H1 (cell line): ENCODE results near the gene TUBA3D. TPM values are rescaled to one million over a fixed set of nuclear protein-coding genes. Genes with fewer than 3 reads are reported as not detected.
"Not testable (repeated sequence)": the region's sequence is repeated elsewhere in the genome, so short reads cannot be mapped to it uniquely, and the experiment has no call there.

ENCODE experiments used
- CTCF ChIA-PET: fragments of 300-600 bp; sonication (Branson Sonifier 250); formaldehyde crosslinking; loops from one replicate; lab custom pipeline; 2021; ENCODE audit not compliant: partially characterized antibody; lab: Charles Lee
- POLR2A ChIA-PET: fragments of 300-600 bp; sonication (Branson Sonifier 250); formaldehyde crosslinking; loops from one replicate; lab custom pipeline; 2021; ENCODE audit warnings: inconsistent platforms; ENCODE audit not compliant: partially characterized antibody; lab: Charles Lee
- DNase-seq, 2 experiments: peaks; one replicate each; pipeline versions ENCODE4 v3.0.0 to v3.0.0-alpha.2; 2010 to 2022; ENCODE audit warnings: low spot score in 2 of 2, low read depth in 1 of 2, mixed read lengths in 1 of 2
- FAIRE-seq: peaks from 2 replicates; lab custom pipeline; 2011; peaks lifted over from hg19 to GRCh38; lab: Jason Lieb, UNC
- H2AFZ ChIP-seq: 2 replicates; pipeline ENCODE4 v1.8.1; 2012; ENCODE audit warnings: low read length, inconsistent platforms
- H2AK5ac ChIP-seq: 2 replicates; pipeline ENCODE4 v1.6.1; 2013; ENCODE audit warnings: low read depth, low read length
- H2BK120ac ChIP-seq: replicated peaks from 2 replicates; pipeline ENCODE3; 2013; ENCODE audit warnings: low read depth, low read length, inconsistent platforms
- H2BK12ac ChIP-seq: 2 replicates; pipeline ENCODE4 v1.6.1; 2013; ENCODE audit warnings: low read depth, low read length
- H2BK15ac ChIP-seq: 2 replicates; pipeline ENCODE4 v1.6.1; 2013; ENCODE audit warnings: low read length
- H2BK20ac ChIP-seq: 2 replicates; pipeline ENCODE4 v1.6.1; 2013; ENCODE audit warnings: low read length
- H2BK5ac ChIP-seq: 2 replicates; pipeline ENCODE4 v1.6.1; 2013; ENCODE audit warnings: low read depth, low read length
- H3K14ac ChIP-seq: 2 replicates; pipeline ENCODE4 v1.6.1; 2013; ENCODE audit warnings: inconsistent platforms; ENCODE audit not compliant: insufficient read length
- H3K18ac ChIP-seq: 2 replicates; pipeline ENCODE4 v1.6.1; 2013; ENCODE audit warnings: low read length; ENCODE audit errors: extremely low read depth
- H3K23ac ChIP-seq: 2 replicates; pipeline ENCODE4 v1.6.1; 2013; ENCODE audit warnings: inconsistent platforms; ENCODE audit not compliant: insufficient read length
- H3K23me2 ChIP-seq: 2 replicates; pipeline ENCODE4 v1.6.1; 2013; ENCODE audit warnings: low read depth, low read length
- H3K27ac ChIP-seq: 2 replicates; pipeline ENCODE4 v1.6.1; 2011; ENCODE audit warnings: low read depth, low read length, inconsistent platforms
- H3K27me3 ChIP-seq, 4 experiments: replicated peaks in 1 of 4; 1 replicate in 1 of 4; 2 replicates in 3 of 4; pipeline versions ENCODE4 v1.6.1 to v1.8.1; 2011 to 2013; ENCODE audit warnings: low read length in 3 of 4, mild to moderate bottlenecking in 3 of 4, inconsistent platforms in 2 of 4, mixed read lengths in 2 of 4, moderate library complexity in 1 of 4; ENCODE audit not compliant: control insufficient read depth in 3 of 4, insufficient read depth in 3 of 4; ENCODE audit errors: extremely low read depth in 1 of 4
- H3K36me3 ChIP-seq, 4 experiments: 2 replicates each; pipeline versions ENCODE4 v1.6.1 to v1.8.1; 2011 to 2013; ENCODE audit warnings: mild to moderate bottlenecking in 4 of 4, low read length in 3 of 4, moderate library complexity in 2 of 4, control low read depth in 1 of 4, inconsistent platforms in 1 of 4; ENCODE audit not compliant: insufficient read depth in 4 of 4, control insufficient read depth in 2 of 4
- H3K4ac ChIP-seq: replicated peaks from 2 replicates; pipeline ENCODE3; 2013; ENCODE audit warnings: low read length, low read depth, mixed read lengths, inconsistent platforms; ENCODE audit not compliant: insufficient read length
- H3K4me1 ChIP-seq, 4 experiments: replicated peaks in 1 of 4; 1 replicate in 1 of 4; 2 replicates in 3 of 4; pipeline versions ENCODE4 v1.6.1 to v1.8.1; 2011 to 2013; ENCODE audit warnings: low read length in 3 of 4, inconsistent platforms in 2 of 4, mixed read lengths in 1 of 4; ENCODE audit not compliant: insufficient read depth in 4 of 4, control insufficient read depth in 3 of 4
- H3K4me2 ChIP-seq, 2 experiments: 2 replicates each; pipeline versions ENCODE4 v1.6.1 to v1.8.1; 2011 to 2013; ENCODE audit warnings: low read depth in 2 of 2, low read length in 2 of 2, control low read depth in 1 of 2, inconsistent platforms in 1 of 2, mild to moderate bottlenecking in 1 of 2; ENCODE audit not compliant: insufficient read depth in 1 of 2
- H3K4me3 ChIP-seq, 4 experiments: fragments of 200-600, 300-600 bp in 1 of 4; sonication (generic), shearing (Covaris generic), sonication (Bioruptor Twin) in 1 of 4; 2 replicates each; pipeline versions ENCODE4 v1.5.1 to v1.8.1; 2011 to 2016; ENCODE audit warnings: low read length in 4 of 4, low read depth in 3 of 4, control low read depth in 2 of 4, inconsistent platforms in 2 of 4, mild to moderate bottlenecking in 2 of 4, mixed read lengths in 1 of 4, moderate library complexity in 1 of 4; ENCODE audit not compliant: insufficient read depth in 2 of 4; ENCODE audit errors: extremely low read depth in 1 of 4
- H3K56ac ChIP-seq: replicated peaks from 2 replicates; pipeline ENCODE3; 2013; ENCODE audit warnings: low read depth, mild to moderate bottlenecking, mixed read lengths, low read length, inconsistent platforms; ENCODE audit not compliant: insufficient read length
- H3K79me1 ChIP-seq: 2 replicates; pipeline ENCODE4 v1.6.1; 2013; ENCODE audit warnings: low read depth, low read length, control low read depth
- H3K79me2 ChIP-seq, 2 experiments: 2 replicates each; pipeline versions ENCODE4 v1.6.1 to v1.8.1; 2012 to 2013; ENCODE audit warnings: low read length in 2 of 2, mild to moderate bottlenecking in 2 of 2, inconsistent platforms in 1 of 2; ENCODE audit not compliant: insufficient read depth in 2 of 2, control insufficient read depth in 1 of 2
- H3K9ac ChIP-seq, 4 experiments: replicated peaks in 1 of 4; 1 replicate in 1 of 4; 2 replicates in 3 of 4; pipeline versions ENCODE4 v1.6.1 to v1.8.1; 2011 to 2013; ENCODE audit warnings: low read depth in 3 of 4, low read length in 3 of 4, control low read depth in 2 of 4, mild to moderate bottlenecking in 2 of 4, moderate library complexity in 2 of 4, inconsistent platforms in 1 of 4; ENCODE audit errors: extremely low read depth in 1 of 4
- H3K9me3 ChIP-seq, 2 experiments: 2 replicates each; pipeline versions ENCODE4 v1.6.1 to v1.8.1; 2012 to 2013; ENCODE audit warnings: mild to moderate bottlenecking in 2 of 2, moderate library complexity in 2 of 2, control low read depth in 1 of 2, inconsistent platforms in 1 of 2, low read depth in 1 of 2, low read length in 1 of 2, mixed read lengths in 1 of 2; ENCODE audit not compliant: insufficient read depth in 2 of 2
- H4K20me1 ChIP-seq, 2 experiments: replicated peaks in 1 of 2; 2 replicates each; pipeline versions ENCODE3 to v1.8.1; 2011 to 2013; ENCODE audit warnings: inconsistent platforms in 2 of 2, low read length in 2 of 2, mild to moderate bottlenecking in 1 of 2; ENCODE audit not compliant: insufficient read depth in 2 of 2, control insufficient read depth in 1 of 2
- H4K5ac ChIP-seq: 2 replicates; pipeline ENCODE4 v1.6.1; 2013; ENCODE audit warnings: low read length, low read depth, mixed read lengths, inconsistent platforms; ENCODE audit not compliant: insufficient read length
- H4K8ac ChIP-seq: 2 replicates; pipeline ENCODE4 v1.8.0; 2013; ENCODE audit warnings: mild to moderate bottlenecking, moderate library complexity, low read length, inconsistent platforms; ENCODE audit not compliant: insufficient read depth; ENCODE audit errors: extremely low read depth
- H4K91ac ChIP-seq: replicated peaks from 2 replicates; pipeline ENCODE3; 2013; ENCODE audit warnings: low read length, mixed read lengths, inconsistent platforms; ENCODE audit not compliant: insufficient read length
- WGBS, 2 experiments: shearing (Covaris generic) in 1 of 2; methylation state at CpG; one replicate each; pipeline versions ENCODE4 v1.1.6 to v1.1.7; 2013 to 2015; ENCODE audit warnings: low lambda C conversion rate in 2 of 2, mixed read lengths in 2 of 2, inconsistent platforms in 1 of 2, low coverage in 1 of 2, missing lambda C conversion rate in 1 of 2; ENCODE audit not compliant: insufficient replicate concordance in 2 of 2, insufficient coverage in 1 of 2, insufficient read length in 1 of 2; ENCODE audit errors: extremely low coverage in 1 of 2, missing lambda C conversion rate in 1 of 2; 5-methylcytosine and 5-hydroxymethylcytosine counted together
- polyA plus RNA-seq, 7 experiments: library from polyadenylated mRNA; depleted of rRNA in 3 of 7; stranded (reverse) in 5 of 7; unstranded in 2 of 7; fragments of >200 nt in 5 of 7; fragments of 200-250 nt in 2 of 7; gene quantifications; 1 replicate in 5 of 7; 2 replicates in 1 of 7; 4 replicates in 1 of 7; pipeline versions ENCODE4 v1.2.1 to v1.2.3, GENCODE V29; 2011 to 2013; ENCODE audit warnings: missing spikeins in 2 of 7, mixed read lengths in 2 of 7
- total RNA-seq: library from RNA; stranded (reverse); fragmentation: NEBNext Ultra II Directional; extraction: Animal tissue kit (Norgen Biotek cat#: 25700); gene quantifications from 2 replicates; pipeline ENCODE4 v1.2.1, GENCODE V29; 2021

Gene TUBA3D
- total and polyA plus RNA-seq, 2 of the 8 experiments (the other 6 are each of a cell fraction or from before 2014, with no cell fraction given): 0.15 TPM; not detected in 1

GRCh38 chr2:131511969-131512870, 36.3 kb downstream of the TUBA3D start:
- FAIRE-seq, H3K4me1 ChIP-seq, H3K79me2 ChIP-seq, H3K27me3 ChIP-seq, H3K18ac ChIP-seq, H3K4me3 ChIP-seq, H3K27ac ChIP-seq, H3K23ac ChIP-seq, H2AK5ac ChIP-seq, H4K91ac ChIP-seq, H2AFZ ChIP-seq, H2BK20ac ChIP-seq, H2BK5ac ChIP-seq, H4K5ac ChIP-seq, H3K4me2 ChIP-seq, H3K14ac ChIP-seq, H3K79me1 ChIP-seq, H3K23me2 ChIP-seq, H3K56ac ChIP-seq, H3K9ac ChIP-seq, CTCF ChIA-PET, H4K20me1 ChIP-seq, H3K9me3 ChIP-seq, H3K4ac ChIP-seq, DNase-seq, H2BK15ac ChIP-seq, H2BK120ac ChIP-seq, H2BK12ac ChIP-seq, H4K8ac ChIP-seq: not testable (repeated sequence)
- POLR2A ChIA-PET: interaction anchor here (1.1 kb wide), 2 partner anchors 12 to 18 kb away, joined by 3 read pairs; no protein-coding TSS in a partner anchor
- peaks cover 3 to 38% (median 16%) of the 10 kb centered on the region in 4 experiments; a peak in 7 of 8 replicates for H3K36me3 ChIP-seq
- WGBS, 2 experiments: 95% methylated on average over 15 of the region's 17 CpGs; no CpG with 5 or more reads in 1 of the 2 experiments
